Astrocyte (in vitro differentiated cells and primary cell): ENCODE data around the gene FCMR. TPM values are rescaled to one million over a fixed set of nuclear protein-coding genes. Genes with fewer than 3 reads are reported as not detected.
"Not testable (repeated sequence)": the region's sequence is repeated elsewhere in the genome, so short reads cannot be mapped to it uniquely, and the experiment has no call there.

ENCODE experiments used
- DNase-seq: peaks from one replicate; pipeline ENCODE4 v3.0.0-alpha.2; 2010; ENCODE audit warnings: low read depth
- FAIRE-seq: peaks from 2 replicates; lab custom pipeline; 2011; peaks lifted over from hg19 to GRCh38; lab: Jason Lieb, UNC
- H2AFZ ChIP-seq: 2 replicates; pipeline ENCODE4 v1.6.0; 2012; ENCODE audit warnings: low read depth, low read length, inconsistent platforms
- H3K27ac ChIP-seq: 2 replicates; pipeline ENCODE4 v1.5.1; 2011; ENCODE audit warnings: low read depth, low read length, inconsistent platforms
- H3K27me3 ChIP-seq: 2 replicates; pipeline ENCODE4 v1.6.0; 2011; ENCODE audit warnings: low read length, inconsistent platforms; ENCODE audit not compliant: insufficient read depth
- H3K36me3 ChIP-seq: 2 replicates; pipeline ENCODE4 v1.5.1; 2011; ENCODE audit warnings: low read length, inconsistent platforms; ENCODE audit not compliant: insufficient read depth
- H3K4me1 ChIP-seq: 2 replicates; pipeline ENCODE4 v1.5.1; 2011; ENCODE audit warnings: low read length, inconsistent platforms; ENCODE audit not compliant: insufficient read depth
- H3K4me2 ChIP-seq: 2 replicates; pipeline ENCODE4 v1.6.0; 2012; ENCODE audit warnings: low read length, inconsistent platforms
- H3K4me3 ChIP-seq: 2 replicates; pipeline ENCODE4 v1.5.1; 2011; ENCODE audit warnings: low read depth, mild to moderate bottlenecking, low read length, inconsistent platforms; ENCODE audit not compliant: insufficient read depth
- H3K79me2 ChIP-seq: 2 replicates; pipeline ENCODE4 v1.6.0; 2012; ENCODE audit warnings: mild to moderate bottlenecking, low read length, inconsistent platforms; ENCODE audit not compliant: insufficient read depth
- H3K9ac ChIP-seq: 2 replicates; pipeline ENCODE4 v1.6.0; 2012; ENCODE audit warnings: mild to moderate bottlenecking, low read length, inconsistent platforms
- H3K9me3 ChIP-seq: 2 replicates; pipeline ENCODE4 v1.5.1; 2012; ENCODE audit warnings: low read depth, mild to moderate bottlenecking, low read length, inconsistent platforms; ENCODE audit not compliant: insufficient read depth
- H4K20me1 ChIP-seq: 2 replicates; pipeline ENCODE4 v1.6.0; 2012; ENCODE audit warnings: low read length, inconsistent platforms; ENCODE audit not compliant: insufficient read depth
- H3K27ac Mint-ChIP-seq: one replicate; pipeline ENCODE4 v1.8.0; 2021; ENCODE audit warnings: mild to moderate bottlenecking, mixed read lengths; ENCODE audit not compliant: unreplicated experiment
- H3K27me3 Mint-ChIP-seq: one replicate; pipeline ENCODE4 v1.8.0; 2021; ENCODE audit warnings: low read depth, mixed read lengths; ENCODE audit not compliant: unreplicated experiment
- H3K36me3 Mint-ChIP-seq: one replicate; pipeline ENCODE4 v1.8.0; 2021; ENCODE audit warnings: low read depth, mixed read lengths; ENCODE audit not compliant: unreplicated experiment
- H3K4me1 Mint-ChIP-seq: one replicate; pipeline ENCODE4 v1.8.0; 2021; ENCODE audit warnings: low read depth, mixed read lengths; ENCODE audit not compliant: unreplicated experiment
- H3K4me3 Mint-ChIP-seq: one replicate; pipeline ENCODE4 v1.8.0; 2021; ENCODE audit warnings: mild to moderate bottlenecking, moderate library complexity, mixed read lengths; ENCODE audit not compliant: unreplicated experiment
- H3K9me3 Mint-ChIP-seq: one replicate; pipeline ENCODE4 v1.8.0; 2021; ENCODE audit warnings: mild to moderate bottlenecking, mixed read lengths; ENCODE audit not compliant: unreplicated experiment
- CTCF ChIP-seq: IDR thresholded peaks from 2 replicates; pipeline ENCODE4 v1.5.1; 2011; ENCODE audit warnings: low read depth, mild to moderate bottlenecking, inconsistent platforms, low read length, moderate library complexity; ENCODE audit not compliant: insufficient read depth
- EZH2 ChIP-seq: IDR thresholded peaks from 2 replicates; pipeline ENCODE4 v1.6.1; 2012; ENCODE audit warnings: mild to moderate bottlenecking, low read length, inconsistent platforms; ENCODE audit not compliant: insufficient read depth
- total RNA-seq: library from RNA; stranded (reverse); gene quantifications from 2 replicates; pipeline ENCODE4 v1.2.1, GENCODE V29; 2021

The FCMR gene
- total RNA-seq, 1 donor from 2014 or later, result 0.73 TPM

DNA sequence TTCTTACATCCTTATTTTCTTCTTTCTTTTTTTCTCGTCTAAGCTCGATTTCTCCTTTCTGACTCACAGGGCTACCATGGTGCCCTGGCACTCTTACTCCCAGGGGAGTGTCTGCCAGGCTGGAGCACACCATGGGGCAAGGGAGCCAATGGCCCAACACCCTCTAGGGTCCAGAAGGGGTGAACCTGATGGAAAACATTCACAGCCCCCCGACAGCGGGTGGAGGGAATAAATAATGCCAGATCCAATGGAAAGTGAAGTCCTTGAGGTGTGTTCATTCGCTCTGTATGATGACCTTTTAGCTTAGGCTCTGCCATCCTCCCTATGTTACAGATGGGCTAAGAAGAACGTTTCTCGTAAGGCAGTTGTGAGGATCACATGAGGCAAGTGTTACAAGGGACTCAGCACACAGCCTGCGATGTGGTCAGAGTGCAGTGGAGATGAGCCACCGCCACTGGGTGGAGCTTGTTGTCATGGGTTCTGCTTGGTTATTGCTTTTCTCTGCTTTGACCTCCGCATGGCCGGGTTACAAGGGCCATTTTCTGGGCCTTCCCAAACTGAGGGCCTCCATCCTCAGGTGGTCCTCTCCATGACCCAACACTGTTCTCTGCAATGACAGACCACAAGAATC lies 3.5 kb upstream of the FCMR start:
- H3K9ac ChIP-seq, result no peak overlapping the region
- peaks cover 2% of the 10 kb centered on the region for H3K9me3 Mint-ChIP-seq
- no peaks in the 10 kb centered on the region for H3K4me1 Mint-ChIP-seq
- no peaks in the 10 kb centered on the region for H3K79me2 ChIP-seq
- peaks cover 3% of the 10 kb centered on the region for H3K9me3 ChIP-seq
- H2AFZ ChIP-seq, result no peak overlapping the region
- H3K36me3 Mint-ChIP-seq, result no peaks in the 10 kb centered on the region
- H3K4me3 Mint-ChIP-seq, result no peak overlapping the region
- H3K27me3 Mint-ChIP-seq, result peaks cover 14% of the 10 kb centered on the region
- TF ChIP-seq CTCF, result no peak
- TF ChIP-seq EZH2, result no peak
- no peak overlapping the region for H3K4me3 ChIP-seq
- peaks cover 3% of the 10 kb centered on the region for H3K27me3 ChIP-seq
- no peaks in the 10 kb centered on the region for H4K20me1 ChIP-seq
- H3K27ac ChIP-seq, result no peak overlapping the region
- H3K4me2 ChIP-seq, result no peak overlapping the region
- H3K4me1 ChIP-seq, result no peaks in the 10 kb centered on the region
- no peaks in the 10 kb centered on the region for H3K36me3 ChIP-seq
- no peak overlapping the region for H3K27ac Mint-ChIP-seq
- DNase-seq, result no peak
- FAIRE-seq, result no peak

DNA sequence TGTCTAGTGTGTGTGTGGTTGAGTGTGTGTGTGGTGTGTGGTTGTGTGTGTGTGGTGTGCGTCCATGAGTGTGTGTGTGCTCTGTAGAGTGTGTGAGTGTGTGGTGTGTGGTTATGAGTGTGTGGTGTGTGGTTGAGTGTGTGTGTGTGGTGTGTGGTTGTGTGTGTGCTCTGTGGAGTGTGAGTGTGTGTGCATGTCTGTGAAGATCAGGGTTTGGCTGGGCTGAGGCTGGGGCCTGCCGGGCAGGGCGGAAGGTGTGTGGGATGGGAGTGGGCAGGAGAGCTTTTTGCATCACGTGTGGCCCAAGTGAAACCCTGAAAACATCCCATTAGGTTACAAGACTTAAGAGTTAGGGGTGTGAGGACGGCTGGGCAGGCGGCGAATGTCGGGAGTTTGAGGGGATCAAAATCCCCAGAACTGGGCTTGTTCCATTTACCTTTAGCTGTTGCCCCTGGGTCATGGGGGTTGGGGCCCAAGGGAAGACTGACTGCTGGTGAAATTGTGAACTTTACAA lies 2.9 kb upstream of the FCMR start:
- no peaks in the 10 kb centered on the region for H3K4me1 ChIP-seq
- no peaks in the 10 kb centered on the region for H3K79me2 ChIP-seq
- no peak overlapping the region for H3K9ac ChIP-seq
- H3K4me3 Mint-ChIP-seq, result no peak overlapping the region
- H3K4me1 Mint-ChIP-seq, result no peaks in the 10 kb centered on the region
- H3K27ac Mint-ChIP-seq, result no peak overlapping the region
- FAIRE-seq (no peak), DNase-seq (no peak)
- H3K9me3 ChIP-seq, result peaks cover 3% of the 10 kb centered on the region
- H3K9me3 Mint-ChIP-seq, result peaks cover 2% of the 10 kb centered on the region
- H4K20me1 ChIP-seq, result no peaks in the 10 kb centered on the region
- H3K4me2 ChIP-seq, result no peak overlapping the region
- peaks cover 3% of the 10 kb centered on the region for H3K27me3 ChIP-seq
- H2AFZ ChIP-seq, result no peak overlapping the region
- TF ChIP-seq CTCF, result no peak
- no peak for TF ChIP-seq EZH2
- peaks cover 14% of the 10 kb centered on the region for H3K27me3 Mint-ChIP-seq
- H3K36me3 Mint-ChIP-seq, result no peaks in the 10 kb centered on the region
- H3K27ac ChIP-seq, result no peak overlapping the region
- H3K4me3 ChIP-seq, result no peak overlapping the region
- H3K36me3 ChIP-seq, result no peaks in the 10 kb centered on the region

DNA sequence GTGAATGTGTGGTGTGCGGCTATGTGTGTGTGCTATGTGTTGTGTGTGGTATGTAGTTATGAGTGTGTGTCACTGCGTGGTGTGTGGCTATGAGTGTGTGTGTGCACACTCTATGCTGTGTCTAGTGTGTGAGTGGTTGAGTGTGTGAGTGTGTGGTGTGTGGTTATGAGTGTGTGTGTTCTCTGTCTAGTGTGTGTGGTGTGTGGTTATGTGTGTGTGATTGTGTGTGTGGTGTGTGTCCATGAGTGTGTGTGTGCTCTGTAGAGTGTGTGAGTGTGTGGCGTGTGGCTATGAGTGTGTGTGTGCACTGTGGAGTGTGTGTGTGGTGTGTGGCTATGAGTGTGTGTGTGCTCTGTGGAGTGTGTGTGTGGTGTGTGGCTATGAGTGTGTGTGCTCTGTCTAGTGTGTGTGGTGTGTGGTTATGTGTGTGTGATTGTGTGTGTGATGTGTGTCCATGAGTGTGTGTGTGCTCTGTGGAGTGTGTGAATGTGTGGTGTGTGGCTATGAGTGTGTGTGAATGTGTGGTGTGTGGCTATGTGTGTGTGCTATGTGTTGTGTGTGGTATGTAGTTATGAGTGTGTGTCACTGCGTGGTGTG lies 2.3 kb upstream of the FCMR start:
- H3K27ac ChIP-seq, H3K9me3 ChIP-seq, H3K4me1 ChIP-seq, FAIRE-seq, H3K4me3 Mint-ChIP-seq, H3K4me2 ChIP-seq, H3K9ac ChIP-seq, H3K36me3 ChIP-seq, H3K36me3 Mint-ChIP-seq, H4K20me1 ChIP-seq, H3K27me3 ChIP-seq, H2AFZ ChIP-seq, H3K9me3 Mint-ChIP-seq, DNase-seq, H3K4me1 Mint-ChIP-seq, H3K4me3 ChIP-seq, H3K27ac Mint-ChIP-seq, H3K79me2 ChIP-seq: not testable (repeated sequence)
- H3K27me3 Mint-ChIP-seq, result peaks cover 12% of the 10 kb centered on the region
